Stimulated activated CD8-positive, alpha-beta memory T cell treated with anti-CD3 and anti-CD28 coated beads, Interleukin-4, amount 100 ng/mL, for 48 hours (primary cell): Measurements from ENCODE around the gene TK2.

Source experiments
- DNase-seq: peaks from one replicate; pipeline ENCODE4 v3.0.0-alpha.2; 2020

The TK2 gene

GRCh38 chr16:66460703-66461102 lies 89.2 kb downstream of the TK2 start:
- no peak for DNase-seq

- DNase-seq: no peak
Observed at GRCh38 chr16:66459878-66460277, 90.0 kb downstream of the TK2 start.

GRCh38 chr16:66458853-66459252 lies 91.1 kb downstream of the TK2 start:
- no peak for DNase-seq

- no peak for DNase-seq
Observed at GRCh38 chr16:66458292-66458691, 91.6 kb downstream of the TK2 start.
